ENCODE data around the gene CAMK2D.

Gene CAMK2D

GRCh38 chr4:113572620-113573019 lies 188.9 kb downstream of the CAMK2D start:
- Histone ChIP-seq H3K27ac (ENCODE audit: low read length) (no peak overlapping the region), H3K27me3 (ENCODE audit: insufficient read depth, low read length) (no peaks in the 10 kb centered on the region), H3K9me3 (ENCODE audit: insufficient read depth, low read depth, low read length) (no peaks in the 10 kb centered on the region), H3K36me3 (ENCODE audit: insufficient read depth, low read depth, low read length) (no peaks in the 10 kb centered on the region), H3K9ac (ENCODE audit: low read depth, low read length) (no peak overlapping the region), H3K4me1 (ENCODE audit: insufficient read depth, low read length) (no peaks in the 10 kb centered on the region; the same call in 1 of the 2 replicates), H3K4me3 (ENCODE audit: low read length) (no peak overlapping the region)

GRCh38 chr4:113566015-113566795 lies 195.3 kb downstream of the CAMK2D start:
- Histone ChIP-seq H3K9ac (ENCODE audit: low read depth, low read length) (no peak overlapping the region), H3K27ac (ENCODE audit: low read length) (no peak overlapping the region), H3K9me3 (ENCODE audit: insufficient read depth, low read depth, low read length) (no peaks in the 10 kb centered on the region), H3K27me3 (ENCODE audit: insufficient read depth, low read length) (no peaks in the 10 kb centered on the region), H3K36me3 (ENCODE audit: insufficient read depth, low read depth, low read length) (no peaks in the 10 kb centered on the region), H3K4me1 (ENCODE audit: insufficient read depth, low read length) (0 out of 2 replicates have a peak, but pooled peaks cover 2% of the 10 kb centered on the region), H3K4me3 (ENCODE audit: low read length) (no peak overlapping the region)

- H3K4me1 ChIP-seq (ENCODE audit: insufficient read depth, low read length), result peaks cover 3% of the 10 kb centered on the region
- no peaks in the 10 kb centered on the region for H3K27me3 ChIP-seq (ENCODE audit: insufficient read depth, low read length)
- no peaks in the 10 kb centered on the region for H3K36me3 ChIP-seq (ENCODE audit: insufficient read depth, low read depth, low read length)
- H3K9me3 ChIP-seq (ENCODE audit: insufficient read depth, low read depth, low read length), result no peaks in the 10 kb centered on the region
- no peak overlapping the region for H3K9ac ChIP-seq (ENCODE audit: low read depth, low read length)
- no peak overlapping the region for H3K27ac ChIP-seq (ENCODE audit: low read length)
- H3K4me3 ChIP-seq (ENCODE audit: low read length), result no peak overlapping the region
These were observed 195.9 kb downstream of the CAMK2D start for GRCh38 chr4:113565702-113566012.

- H3K36me3 ChIP-seq (ENCODE audit: insufficient read depth, low read depth, low read length), result no peaks in the 10 kb centered on the region
- H3K9ac ChIP-seq (ENCODE audit: low read depth, low read length), result no peak overlapping the region
- no peak overlapping the region for H3K4me3 ChIP-seq (ENCODE audit: low read length)
- H3K27ac ChIP-seq (ENCODE audit: low read length), result no peak overlapping the region
- no peaks in the 10 kb centered on the region for H3K27me3 ChIP-seq (ENCODE audit: insufficient read depth, low read length)
- H3K9me3 ChIP-seq (ENCODE audit: insufficient read depth, low read depth, low read length), result no peaks in the 10 kb centered on the region
- peaks cover 14% of the 10 kb centered on the region for H3K4me1 ChIP-seq (ENCODE audit: insufficient read depth, low read length)
These were observed 197.0 kb downstream of the CAMK2D start for GRCh38 chr4:113564493-113564892.

GRCh38 chr4:113563691-113564378 lies 197.7 kb downstream of the CAMK2D start:
- no peak overlapping the region for H3K4me3 ChIP-seq (ENCODE audit: low read length)
- peaks cover 15% of the 10 kb centered on the region for H3K4me1 ChIP-seq (ENCODE audit: insufficient read depth, low read length)
- H3K9me3 ChIP-seq (ENCODE audit: insufficient read depth, low read depth, low read length), result no peaks in the 10 kb centered on the region
- no peaks in the 10 kb centered on the region for H3K27me3 ChIP-seq (ENCODE audit: insufficient read depth, low read length)
- H3K27ac ChIP-seq (ENCODE audit: low read length), result no peak overlapping the region
- no peak overlapping the region for H3K9ac ChIP-seq (ENCODE audit: low read depth, low read length)
- no peaks in the 10 kb centered on the region for H3K36me3 ChIP-seq (ENCODE audit: insufficient read depth, low read depth, low read length)

- H3K4me1 ChIP-seq (ENCODE audit: insufficient read depth, low read length), result peaks cover 15% of the 10 kb centered on the region
These were observed 199.8 kb downstream of the CAMK2D start for GRCh38 chr4:113561758-113562157.

GRCh38 chr4:113561092-113561491 lies 200.4 kb downstream of the CAMK2D start:
- no peak overlapping the region for H3K9ac ChIP-seq (ENCODE audit: low read depth, low read length)
- no peaks in the 10 kb centered on the region for H3K9me3 ChIP-seq (ENCODE audit: insufficient read depth, low read depth, low read length)
- H3K4me1 ChIP-seq (ENCODE audit: insufficient read depth, low read length), result peaks cover 15% of the 10 kb centered on the region
- H3K27me3 ChIP-seq (ENCODE audit: insufficient read depth, low read length), result no peaks in the 10 kb centered on the region
- no peak overlapping the region for H3K27ac ChIP-seq (ENCODE audit: low read length)
- no peaks in the 10 kb centered on the region for H3K36me3 ChIP-seq (ENCODE audit: insufficient read depth, low read depth, low read length)
- H3K4me3 ChIP-seq (ENCODE audit: low read length), result no peak overlapping the region

More at GRCh38 chr4:113561758-113562157, 199.8 kb downstream of the CAMK2D start:
- Histone ChIP-seq H3K27me3 (ENCODE audit: insufficient read depth, low read length) (no peaks in the 10 kb centered on the region), H3K9ac (ENCODE audit: low read depth, low read length) (no peak overlapping the region), H3K9me3 (ENCODE audit: insufficient read depth, low read depth, low read length) (no peaks in the 10 kb centered on the region), H3K36me3 (ENCODE audit: insufficient read depth, low read depth, low read length) (no peaks in the 10 kb centered on the region), H3K4me3 (ENCODE audit: low read length) (no peak overlapping the region), H3K27ac (ENCODE audit: low read length) (no peak overlapping the region)

- Histone ChIP-seq H3K27ac (ENCODE audit: low read length) (no peak overlapping the region), H3K9ac (ENCODE audit: low read depth, low read length) (no peak overlapping the region), H3K36me3 (ENCODE audit: insufficient read depth, low read depth, low read length) (no peaks in the 10 kb centered on the region), H3K9me3 (ENCODE audit: insufficient read depth, low read depth, low read length) (no peaks in the 10 kb centered on the region), H3K4me3 (ENCODE audit: low read length) (no peak overlapping the region), H3K4me1 (ENCODE audit: insufficient read depth, low read length) (peaks cover 15% of the 10 kb centered on the region), H3K27me3 (ENCODE audit: insufficient read depth, low read length) (no peaks in the 10 kb centered on the region)
These were observed 201.0 kb downstream of the CAMK2D start for GRCh38 chr4:113560579-113560978.

- no peaks in the 10 kb centered on the region for H3K27me3 ChIP-seq (ENCODE audit: insufficient read depth, low read length)
- H3K9ac ChIP-seq (ENCODE audit: low read depth, low read length), result no peak overlapping the region
- no peak overlapping the region for H3K27ac ChIP-seq (ENCODE audit: low read length)
- no peak overlapping the region for H3K4me3 ChIP-seq (ENCODE audit: low read length)
- H3K36me3 ChIP-seq (ENCODE audit: insufficient read depth, low read depth, low read length), result no peaks in the 10 kb centered on the region
- peaks cover 15% of the 10 kb centered on the region for H3K4me1 ChIP-seq (ENCODE audit: insufficient read depth, low read length)
- no peaks in the 10 kb centered on the region for H3K9me3 ChIP-seq (ENCODE audit: insufficient read depth, low read depth, low read length)
These were observed 201.6 kb downstream of the CAMK2D start for GRCh38 chr4:113559947-113560346.

- no peaks in the 10 kb centered on the region; the same call in 1 of the 2 replicates for H3K36me3 ChIP-seq (ENCODE audit: insufficient read depth, low read depth, low read length)
These were observed 205.0 kb downstream of the CAMK2D start for GRCh38 chr4:113556382-113557134.

GRCh38 chr4:113555868-113556267 lies 205.7 kb downstream of the CAMK2D start:
- no peaks in the 10 kb centered on the region for H3K9me3 ChIP-seq (ENCODE audit: insufficient read depth, low read depth, low read length)
- H3K4me3 ChIP-seq (ENCODE audit: low read length), result no peak overlapping the region
- no peaks in the 10 kb centered on the region for H3K27me3 ChIP-seq (ENCODE audit: insufficient read depth, low read length)
- H3K36me3 ChIP-seq (ENCODE audit: insufficient read depth, low read depth, low read length), result no peaks in the 10 kb centered on the region; the same call in 1 of the 2 replicates
- no peak overlapping the region for H3K9ac ChIP-seq (ENCODE audit: low read depth, low read length)
- H3K27ac ChIP-seq (ENCODE audit: low read length), result no peak overlapping the region
- H3K4me1 ChIP-seq (ENCODE audit: insufficient read depth, low read length), result peaks cover 13% of the 10 kb centered on the region

More at GRCh38 chr4:113556382-113557134, 205.0 kb downstream of the CAMK2D start:
- H3K27me3 ChIP-seq (ENCODE audit: insufficient read depth, low read length), result no peaks in the 10 kb centered on the region
- no peak overlapping the region for H3K4me3 ChIP-seq (ENCODE audit: low read length)
- H3K4me1 ChIP-seq (ENCODE audit: insufficient read depth, low read length), result peaks cover 15% of the 10 kb centered on the region
- H3K9me3 ChIP-seq (ENCODE audit: insufficient read depth, low read depth, low read length), result no peaks in the 10 kb centered on the region
- H3K9ac ChIP-seq (ENCODE audit: low read depth, low read length), result no peak overlapping the region
- H3K27ac ChIP-seq (ENCODE audit: low read length), result no peak overlapping the region

Measured in iPS-20b (cell line).